ENCODE results near the gene ZCWPW1. TPM values are rescaled to one million over a fixed set of nuclear protein-coding genes. Genes with fewer than 3 reads are reported as not detected.

Gene ZCWPW1
- total and polyA plus RNA-seq, 10 of the 15 experiments (the other 5 are each of a cell fraction or from before 2014, with no cell fraction given): 1.3 to 4.4 (median 3.7) TPM

GRCh38 chr7:100443096-100443840, 14.8 kb upstream of the ZCWPW1 start (continued):
- TF ChIP-seq NFXL1 (IDR thresholded peaks at IDR 0.05; ENCODE audit: borderline replicate concordance) (no peak), BACH1 (IDR thresholded peaks at IDR 0.05; ENCODE audit: borderline replicate concordance) (no peak), BCLAF1 (IDR thresholded peaks at IDR 0.05) (no peak), GABPA (IDR thresholded peaks at IDR 0.05; ENCODE audit: low read depth) (no peak)

- CTCF ChIA-PET: interaction anchor here (0.6 to 1.5 kb wide), 2 partner anchors 9 to 12 kb away, joined by 3 to 5 read pairs; partner anchors contain the start of gene MEPCE
- SMC1A ChIA-PET (ENCODE audit: uncharacterized antibody, unreplicated experiment): no interaction called here
- no peak overlapping the region for H3K4me3 ChIP-seq
- WGBS (ENCODE audit: insufficient coverage, insufficient replicate concordance, low lambda C conversion rate, missing lambda C conversion rate): 66% methylated on average over 11 of the region's 11 CpGs
- FAIRE-seq (no peak), DNase-seq (ENCODE audit: low read depth, low spot score) (no peak), ATAC-seq (no peak; the same call in 2 of the 3 replicates)
- TF ChIP-seq ZNF384 (IDR thresholded peaks at IDR 0.05; ENCODE audit: borderline replicate concordance, low read depth, low read length): no peak
- no peak for TF ChIP-seq MEF2A (IDR thresholded peaks at IDR 0.05; ENCODE audit: insufficient read depth, low read depth, low read length)
- no peak for TF ChIP-seq RB1 (IDR thresholded peaks at IDR 0.05; ENCODE audit: borderline replicate concordance)
- TF ChIP-seq SRF (IDR thresholded peaks at IDR 0.05; ENCODE audit: low read depth in 2 of 2, low read length in 2 of 2): no peak
- no peak for TF ChIP-seq KDM1A (IDR thresholded peaks at IDR 0.05; ENCODE audit: borderline replicate concordance)
- no peak for TF ChIP-seq REST (IDR thresholded peaks at IDR 0.05; ENCODE audit: low read depth, low read length)
- POLR2A ChIA-PET: interaction anchor here (1.4 kb wide), 2 partner anchors 12 kb away, joined by 5 to 7 read pairs; partner anchors contain the start of gene MEPCE
- no peak overlapping the region for H3K27ac ChIP-seq (ENCODE audit: control insufficient read depth, insufficient read depth)
- H3K4me1 ChIP-seq (ENCODE audit: control insufficient read depth, insufficient read depth, low read length): peaks cover 14% of the 10 kb centered on the region
- no peak overlapping the region for H2AFZ ChIP-seq (ENCODE audit: control insufficient read depth, low read depth, low read length)
- H4K20me1 ChIP-seq (ENCODE audit: control insufficient read depth, insufficient read depth): no peaks in the 10 kb centered on the region
- H3K9ac ChIP-seq (ENCODE audit: control insufficient read depth, insufficient read depth, low read length): no peak overlapping the region
- no peak overlapping the region for H3K4me2 ChIP-seq (ENCODE audit: control insufficient read depth, insufficient read depth)
- intact Hi-C loops (cut with micrococcal nuclease; ENCODE audit: unreplicated experiment) (no loop called here), in situ Hi-C loops (cut with MboI) (no loop called here)
- H3K27me3 ChIP-seq (replicated peaks in 1 of 2; ENCODE audit: control insufficient read depth in 2 of 2, insufficient read depth in 2 of 2, low read length in 1 of 2): no peaks in the 10 kb centered on the region
- RAD21 ChIA-PET (ENCODE audit: unreplicated experiment): no interaction called here
- H3K36me3 ChIP-seq (ENCODE audit: control insufficient read depth in 2 of 2, insufficient read depth in 2 of 2, low read length in 1 of 2): no peaks in the 10 kb centered on the region; a peak in 1 of 4 replicates
- H3K9me3 ChIP-seq (replicated peaks; ENCODE audit: control insufficient read depth, insufficient read depth, low read length): no peaks in the 10 kb centered on the region
- no TSS peak for BruUV-seq (replicated peaks)
- no peaks in the 10 kb centered on the region for H3K79me2 ChIP-seq (ENCODE audit: control insufficient read depth, insufficient read depth, low read length)
These were observed 13.4 kb upstream of the ZCWPW1 start for GRCh38 chr7:100441641-100442535.
